Renal cortex interstitium (tissue), 11 donors: Measurements from ENCODE around the gene EXD2. TPM values are rescaled to one million over a fixed set of nuclear protein-coding genes. Genes with fewer than 3 reads are reported as not detected.
"Not testable (repeated sequence)": the region's sequence is repeated elsewhere in the genome, so short reads cannot be mapped to it uniquely, and the experiment has no call there.

Experiments used
- DNase-seq, 11 donors: peaks; one replicate each; pipeline ENCODE4 v3.0.0-alpha.2; 2013; ENCODE audit warnings: low read depth in 9 of 11, low spot score in 4 of 11; ENCODE audit errors: extremely low read depth in 1 of 11
- polyA plus RNA-seq, 3 donors: library from polyadenylated mRNA; unstranded; fragments of 120-200 nt; gene quantifications; one replicate each; pipeline ENCODE4 v1.2.1, GENCODE V29; 2013; ENCODE audit not compliant: insufficient read length in 3 of 3

Gene EXD2
- polyA plus RNA-seq, 3 donors: 31.8 to 35.5 (median 33.7) TPM

DNA sequence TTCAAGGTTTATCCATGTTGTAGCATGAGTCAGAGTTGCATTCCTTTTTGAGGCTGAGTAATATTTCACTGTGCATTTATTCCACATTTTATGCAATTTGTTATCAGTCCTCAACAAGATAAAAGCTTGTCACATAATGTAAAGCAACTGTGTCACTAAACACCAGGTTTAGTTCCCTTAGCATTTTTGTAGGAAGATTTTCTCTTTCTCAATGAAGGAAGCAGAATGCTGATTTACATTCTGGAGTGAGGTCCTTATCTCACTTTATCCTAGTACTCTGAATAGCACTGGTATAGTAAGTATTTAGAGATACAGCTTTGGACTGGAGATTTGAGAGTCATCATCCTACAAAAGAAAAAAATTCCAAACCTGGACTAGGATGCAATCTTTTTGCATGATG lies 9.8 kb upstream of the EXD2 start:
- no peak for DNase-seq

DNA sequence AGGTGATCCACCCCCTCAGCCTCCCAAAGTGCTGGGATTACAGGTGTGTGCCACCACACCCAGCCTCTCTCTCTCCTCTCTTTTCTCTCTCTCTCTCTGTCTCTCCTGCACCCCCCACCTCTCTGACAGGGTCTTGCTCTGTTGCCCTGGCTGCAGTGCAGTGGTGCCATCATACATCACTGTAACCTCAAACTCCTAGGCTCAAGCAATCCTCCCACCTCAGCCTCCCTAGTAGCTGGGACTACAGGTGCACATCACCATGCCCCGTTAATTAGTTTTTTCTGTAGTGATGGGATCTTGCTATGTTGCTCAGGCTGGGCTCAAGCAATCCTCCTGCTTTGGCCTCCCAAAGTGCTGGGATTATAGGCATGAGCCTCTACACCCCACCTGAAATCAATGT lies 8.7 kb upstream of the EXD2 start:
- not testable (repeated sequence) for DNase-seq

DNA sequence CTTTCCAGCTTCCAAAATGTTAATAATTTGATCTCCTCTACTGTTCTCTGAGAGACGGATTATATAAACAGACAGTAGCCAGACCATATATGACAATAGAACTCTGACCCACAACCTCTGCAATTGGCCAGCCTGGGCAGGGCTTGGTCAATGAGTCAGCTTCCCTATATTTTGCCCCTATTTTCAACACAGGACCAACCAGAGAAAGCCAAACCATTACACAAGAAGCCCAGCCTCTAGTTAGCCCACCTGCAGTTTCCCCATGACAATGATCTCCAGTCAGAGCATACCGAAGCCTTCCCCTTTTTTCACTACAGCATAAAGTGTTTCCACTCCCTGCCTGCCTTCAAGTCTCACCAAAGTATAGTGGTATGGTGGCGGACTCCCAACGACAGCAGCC lies 7.6 kb upstream of the EXD2 start:
- no peak for DNase-seq

DNA sequence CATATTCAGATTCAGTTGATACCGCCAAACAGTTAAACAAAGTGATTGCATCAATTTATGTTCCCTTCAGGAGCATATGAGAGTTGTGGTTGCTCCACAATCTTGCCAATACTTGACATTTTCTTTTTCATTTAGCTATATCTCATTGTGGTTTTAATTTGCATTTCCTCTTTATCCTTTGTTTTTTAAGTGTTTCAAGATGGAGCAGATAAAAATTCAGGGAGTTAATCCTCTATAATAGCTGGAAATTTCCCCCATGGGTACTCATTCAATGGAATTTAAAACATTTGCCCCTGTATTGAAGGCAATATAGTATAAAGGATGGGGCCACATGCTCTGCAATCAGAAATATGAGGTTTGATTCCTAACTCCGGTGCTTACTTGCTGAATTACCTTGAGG lies 1.1 kb upstream of the EXD2 start:
- DNase-seq: no peak

DNA sequence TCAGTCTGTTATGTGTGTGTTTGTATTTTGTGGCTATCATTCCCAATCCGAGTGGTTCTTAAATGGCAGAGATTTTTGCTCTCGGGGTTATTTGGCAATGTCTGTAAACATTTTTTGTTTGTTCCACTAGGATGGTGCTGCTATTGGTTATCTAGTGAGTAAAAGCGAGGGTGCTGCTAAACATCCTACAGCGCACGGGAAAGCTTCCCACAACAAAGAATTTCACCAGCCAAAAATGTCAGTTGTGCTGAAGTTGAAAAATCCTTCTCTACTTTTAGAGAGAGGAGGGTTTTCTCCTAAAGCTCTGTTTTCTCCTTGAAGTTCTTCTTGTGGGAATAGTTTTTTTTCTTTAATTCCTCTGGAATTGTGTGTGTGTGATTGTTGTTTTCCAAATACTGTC lies 2.4 kb downstream of the EXD2 start:
- DNase-seq: no peak

DNA sequence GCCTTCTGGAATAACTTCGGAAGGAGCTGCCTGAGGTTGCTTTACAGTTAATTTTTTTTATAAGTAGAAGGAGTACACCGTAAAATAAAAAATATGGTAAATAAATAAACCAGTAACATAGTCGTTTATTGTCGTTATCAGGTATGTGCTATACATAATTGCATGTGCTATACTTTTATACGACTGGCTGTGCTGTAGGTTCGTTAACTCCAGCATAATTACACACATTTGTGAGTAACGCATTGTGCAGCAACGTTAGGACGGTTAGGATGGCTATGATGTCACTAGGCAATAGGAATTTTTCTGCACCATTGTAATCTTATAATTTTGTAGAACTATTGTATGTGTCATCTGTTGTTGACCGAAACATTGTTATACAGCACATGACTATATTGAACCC lies 8.5 kb downstream of the EXD2 start:
- no peak for DNase-seq

DNA sequence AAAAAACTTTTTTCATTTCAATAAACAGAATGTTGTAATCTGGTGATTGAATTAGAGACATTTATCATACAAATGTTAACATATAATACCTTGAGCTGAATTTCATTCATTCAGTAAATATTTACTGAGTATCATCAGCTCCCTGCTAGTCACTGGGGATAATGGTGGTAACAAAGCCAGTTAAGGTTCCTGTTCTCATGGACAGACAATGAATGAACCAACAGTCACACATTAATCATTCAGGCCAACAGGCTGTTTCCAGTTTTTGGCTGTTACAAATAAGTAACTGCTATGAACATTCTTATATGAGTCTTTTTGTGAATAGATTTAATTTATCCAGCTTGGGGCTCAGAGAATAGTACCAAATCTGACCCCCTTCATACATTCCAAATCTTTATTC lies 13.5 kb downstream of the EXD2 start:
- no peak for DNase-seq

DNA sequence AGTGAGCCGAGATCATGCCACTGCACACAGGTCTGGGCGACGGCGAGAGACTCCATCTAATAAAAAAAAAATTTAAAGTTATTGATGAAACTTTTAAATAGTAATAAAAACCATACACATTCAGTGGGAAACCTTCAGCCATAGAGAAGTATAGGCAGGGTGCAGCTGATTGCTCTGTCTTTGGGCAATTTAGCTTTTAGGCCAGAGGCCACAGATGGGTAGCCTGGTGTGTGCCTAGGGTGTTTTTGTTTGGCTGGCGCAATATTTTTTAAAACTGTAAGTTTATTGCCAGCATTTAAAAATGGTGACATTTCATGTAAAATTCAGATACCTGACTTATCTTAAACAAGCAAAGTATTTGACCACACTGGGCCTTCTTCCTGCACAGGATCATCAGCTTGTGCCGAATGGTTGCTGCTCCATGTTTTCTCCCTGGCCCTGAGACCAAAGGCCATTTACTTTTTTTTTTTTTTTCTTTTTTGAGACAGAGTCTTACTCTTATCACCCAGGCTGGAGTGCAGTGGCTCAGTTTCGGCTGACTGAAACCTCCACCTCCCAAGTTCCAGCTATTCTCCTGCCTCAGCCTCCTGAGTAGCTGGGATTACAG lies 16.2 kb downstream of the EXD2 start:
- no peak for DNase-seq

DNA sequence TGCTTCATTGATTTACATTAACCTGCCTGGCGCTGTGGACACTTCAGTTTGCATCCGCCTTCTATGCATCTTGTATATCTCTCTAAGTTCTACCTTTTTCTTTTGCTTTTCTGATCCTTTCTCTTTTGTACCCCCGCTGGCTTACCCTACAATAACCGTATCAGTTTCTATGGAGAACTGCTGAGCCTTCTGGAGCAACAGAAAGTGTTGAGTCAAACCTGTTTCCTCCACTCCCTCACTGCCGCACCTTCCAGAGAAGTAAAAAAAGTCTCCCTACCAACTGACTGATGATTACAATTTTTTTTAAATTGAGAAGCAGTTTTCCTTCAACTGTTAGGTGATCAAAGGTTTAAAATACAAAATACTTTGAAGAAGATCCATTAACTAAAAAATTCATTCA lies 17.4 kb downstream of the EXD2 start:
- no peak for DNase-seq

DNA sequence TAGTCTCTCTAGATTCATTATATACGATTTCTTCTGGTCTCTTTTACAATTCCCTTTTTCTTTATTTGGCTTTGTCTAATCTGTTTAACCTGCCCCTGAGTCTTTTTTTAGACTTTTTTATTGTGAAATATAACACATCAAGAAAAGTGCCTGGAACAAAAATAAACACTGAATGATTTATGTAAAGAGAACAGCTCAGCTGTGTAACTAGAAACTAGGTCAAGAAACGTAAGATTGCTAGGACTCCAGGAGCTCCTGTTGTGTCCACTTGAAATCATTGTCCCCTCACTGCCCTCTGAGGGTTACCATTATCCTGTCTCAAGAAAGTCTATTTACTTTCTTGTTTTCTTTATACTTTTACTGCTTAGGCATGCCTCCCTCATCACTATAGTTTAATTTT lies 23.1 kb downstream of the EXD2 start:
- peak in 4 of 11 donors; percentile 20 to 52 (median 32) for DNase-seq

DNA sequence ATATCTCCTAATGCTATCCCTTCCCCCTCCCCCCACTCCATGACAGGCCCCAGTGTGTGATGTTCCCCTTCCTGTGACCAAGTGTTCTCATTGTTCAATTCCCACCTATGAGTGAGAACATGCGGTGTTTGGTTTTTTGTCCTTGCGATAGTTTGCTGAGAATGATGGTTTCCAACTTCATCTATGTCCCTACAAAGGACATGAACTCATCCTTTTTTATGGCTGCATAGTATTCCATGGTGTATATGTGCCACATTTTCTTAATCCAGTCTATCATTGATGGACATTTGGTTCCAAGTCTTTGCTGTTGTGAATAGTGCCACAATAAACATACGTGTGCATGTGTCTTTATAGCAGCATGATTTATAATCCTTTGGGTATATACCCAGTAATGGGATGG lies 26.4 kb downstream of the EXD2 start:
- not testable (repeated sequence) for DNase-seq

DNA sequence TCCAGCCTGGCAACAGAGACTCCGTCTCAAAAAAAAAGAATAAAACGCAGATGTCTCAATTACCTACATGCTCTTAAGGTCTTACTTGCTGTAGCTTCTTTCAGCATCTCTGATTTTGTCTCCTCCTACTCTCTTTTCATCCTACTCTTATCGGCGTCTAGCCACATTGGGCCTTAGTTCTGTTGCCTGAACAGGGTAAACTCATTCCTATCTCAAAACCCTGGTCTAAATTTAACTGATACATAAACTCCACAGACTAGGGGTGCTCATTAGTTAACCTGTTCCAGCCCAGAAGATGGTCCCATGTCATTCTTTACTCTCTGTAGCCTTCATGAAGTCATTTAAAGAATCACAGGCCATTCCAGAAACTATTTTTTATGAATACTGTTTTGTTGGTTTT lies 33.6 kb downstream of the EXD2 start:
- no peak for DNase-seq

DNA sequence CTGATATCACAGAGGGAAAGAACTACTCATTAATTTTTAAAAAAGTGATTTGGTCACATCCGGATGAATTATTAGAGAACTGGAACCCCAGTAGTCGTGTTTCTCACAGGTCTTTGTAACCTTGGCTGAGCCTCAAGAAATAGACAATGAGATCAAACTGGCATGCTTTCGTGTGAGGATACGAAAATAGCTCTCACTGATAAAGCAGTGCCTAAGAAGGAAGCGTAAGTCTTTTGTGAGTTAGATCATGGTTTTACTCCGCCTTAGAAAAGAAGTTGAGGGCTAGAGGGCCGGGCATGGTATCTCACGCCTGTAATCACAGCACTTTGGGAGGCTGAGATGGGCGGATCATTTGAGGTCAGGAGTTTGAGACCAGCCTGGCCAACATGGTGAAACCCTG lies 34.9 kb downstream of the EXD2 start:
- no peak for DNase-seq

DNA sequence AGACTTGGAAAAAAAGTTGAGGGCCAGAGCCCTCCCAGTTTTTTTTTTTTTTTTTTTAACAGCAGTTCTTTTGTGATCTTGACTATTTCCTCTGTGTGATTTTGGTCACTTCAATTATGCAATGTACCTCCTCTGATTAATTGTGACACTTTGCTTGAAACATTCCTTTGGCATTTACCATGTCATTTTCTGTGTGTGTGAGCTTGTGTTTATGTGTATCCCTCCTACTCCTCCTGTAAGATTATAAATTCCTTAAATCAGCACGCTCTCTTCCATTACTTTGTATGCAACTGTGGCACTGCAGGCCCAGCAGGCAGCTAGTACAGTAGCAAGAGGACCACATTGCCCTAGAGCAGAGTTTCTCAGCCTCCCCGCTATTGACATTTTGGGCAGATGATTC lies 35.4 kb downstream of the EXD2 start:
- DNase-seq: no peak

DNA sequence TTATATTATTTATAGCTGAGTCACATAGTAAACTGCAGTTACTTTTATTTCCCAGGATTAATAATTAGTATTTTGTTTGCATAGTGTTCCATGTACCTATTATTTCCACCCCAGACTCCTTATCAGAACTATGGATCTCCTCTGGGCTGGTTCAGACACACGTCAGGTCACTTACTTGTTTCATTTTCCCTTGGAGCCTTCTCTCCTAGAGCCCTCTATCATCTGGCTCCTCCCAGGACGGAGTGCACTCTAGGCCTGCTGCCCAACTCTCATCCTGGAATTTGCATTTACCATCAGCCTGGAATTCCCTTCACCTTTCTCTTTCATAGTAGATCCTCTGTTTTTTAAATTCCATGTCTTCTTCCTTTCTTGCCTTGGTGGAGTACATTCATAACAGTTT lies 40.2 kb downstream of the EXD2 start:
- no peak for DNase-seq

DNA sequence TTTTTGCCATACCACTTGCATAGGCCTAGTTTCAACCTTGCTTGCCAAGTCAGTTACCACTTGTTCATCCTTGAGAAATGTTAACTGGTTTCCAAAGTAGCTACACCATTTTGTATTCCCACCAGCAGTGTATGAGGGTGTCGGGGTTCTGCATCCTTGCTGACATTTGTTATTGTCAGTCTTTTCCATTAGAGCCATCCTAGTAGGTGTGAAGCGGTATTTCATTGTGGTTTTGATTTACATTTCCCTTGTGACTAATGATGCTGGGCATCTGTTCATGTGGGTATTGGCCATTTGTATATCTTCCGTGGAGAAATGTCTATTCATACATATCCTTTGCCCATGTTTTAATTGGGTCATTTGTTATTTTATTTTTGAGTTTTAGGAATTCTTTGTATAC lies 41.1 kb downstream of the EXD2 start:
- DNase-seq: no peak

DNA sequence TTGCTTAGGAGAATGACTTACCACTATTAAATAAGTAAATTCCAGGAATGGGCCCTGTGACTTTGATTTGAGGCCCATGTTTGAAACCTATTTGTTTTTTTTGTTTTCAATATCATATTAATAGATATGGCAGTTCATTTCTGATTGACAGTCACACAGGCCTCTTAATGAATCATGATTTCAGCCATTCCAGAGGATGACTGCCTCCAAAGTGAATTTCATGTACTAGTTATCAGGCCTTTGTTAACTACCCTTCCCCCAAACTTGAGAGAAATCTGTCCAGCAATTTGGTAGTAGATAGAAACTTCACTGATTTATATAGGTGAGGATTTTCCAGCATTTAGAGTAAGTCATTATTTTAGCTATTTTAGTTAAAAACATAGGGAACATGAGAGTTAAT lies 42.8 kb downstream of the EXD2 start:
- DNase-seq: no peak

DNA sequence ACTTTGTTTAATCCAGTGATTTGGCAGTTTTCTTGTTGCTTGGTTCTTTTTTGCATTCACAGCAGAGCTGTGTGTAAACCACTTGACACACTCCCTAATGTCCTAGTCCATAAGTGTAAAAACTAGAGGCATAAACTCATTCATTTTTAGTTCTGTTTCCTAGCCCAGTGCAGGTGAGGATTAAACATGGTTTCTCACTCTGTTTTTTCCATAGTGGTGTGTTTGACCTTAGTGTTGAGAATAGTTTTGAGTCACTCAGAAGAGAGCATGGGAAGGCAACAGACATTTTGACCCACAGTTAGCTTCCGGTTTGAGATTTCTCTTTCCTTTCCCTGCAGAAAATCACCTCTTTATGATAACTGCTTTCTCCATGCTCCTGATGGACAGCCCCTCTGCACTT lies 44.4 kb downstream of the EXD2 start:
- DNase-seq: no peak

DNA sequence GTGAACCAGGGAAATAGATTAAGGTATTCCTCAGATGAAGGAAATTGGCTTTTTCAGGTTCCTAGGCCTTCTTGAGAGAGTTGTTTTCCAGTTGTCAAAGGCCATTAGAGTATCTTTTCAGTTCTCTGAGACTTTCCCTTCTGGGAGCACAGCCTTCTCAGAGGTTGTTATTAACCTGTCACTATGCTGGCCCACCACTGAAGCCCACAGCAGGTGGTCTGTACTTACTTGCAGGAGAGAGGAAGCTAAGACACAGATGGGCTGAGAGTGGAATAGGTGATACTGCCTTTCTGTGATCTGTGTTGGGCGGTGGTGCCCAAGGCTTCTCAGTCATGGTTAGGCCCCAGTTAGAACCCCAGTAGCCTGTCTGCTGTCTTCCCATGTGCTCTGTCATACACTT lies 45.8 kb downstream of the EXD2 start:
- DNase-seq: no peak

DNA sequence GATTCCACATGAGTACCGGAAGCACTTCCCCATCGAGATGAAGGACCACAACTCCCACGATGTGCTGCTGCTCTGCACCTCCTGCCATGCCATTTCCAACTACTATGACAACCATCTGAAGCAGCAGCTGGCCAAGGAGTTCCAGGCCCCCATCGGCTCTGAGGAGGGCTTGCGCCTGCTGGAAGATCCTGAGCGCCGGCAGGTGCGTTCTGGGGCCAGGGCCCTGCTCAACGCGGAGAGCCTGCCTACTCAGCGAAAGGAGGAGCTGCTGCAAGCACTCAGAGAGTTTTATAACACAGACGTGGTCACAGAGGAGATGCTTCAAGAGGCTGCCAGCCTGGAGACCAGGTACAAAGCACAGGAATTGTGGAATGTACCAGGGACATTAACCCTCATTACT lies 46.3 kb downstream of the EXD2 start:
- DNase-seq: no peak

DNA sequence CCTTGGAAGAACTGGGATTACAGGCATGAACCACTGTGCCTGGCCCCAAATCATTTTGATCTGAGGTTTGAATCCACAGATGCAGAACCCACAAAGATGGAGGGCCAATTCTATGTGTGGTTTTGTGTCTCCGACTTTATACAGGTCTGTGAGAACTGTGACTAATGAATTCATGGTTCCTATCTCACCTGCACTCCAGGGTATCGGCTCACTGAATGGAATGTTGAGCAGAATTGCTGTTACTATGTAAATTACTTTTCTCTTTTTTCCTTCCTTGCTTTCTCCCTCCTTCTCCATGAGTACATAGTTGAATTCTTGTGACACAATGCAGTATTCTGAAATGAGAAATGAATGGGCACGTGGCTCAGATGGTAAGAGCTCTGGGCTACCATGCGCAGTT lies 47.6 kb downstream of the EXD2 start:
- no peak for DNase-seq
